GM19328 (cell line): Measurements from ENCODE around the gene EVC2.

ENCODE experiments used
- ATAC-seq: cut with Tn5 transposase; IDR thresholded peaks from one replicate; pipeline ENCODE4 v1.9.1; 2021; ENCODE audit warnings: mild to moderate bottlenecking, moderate library complexity; ENCODE audit not compliant: unreplicated experiment

Gene EVC2, protein sequence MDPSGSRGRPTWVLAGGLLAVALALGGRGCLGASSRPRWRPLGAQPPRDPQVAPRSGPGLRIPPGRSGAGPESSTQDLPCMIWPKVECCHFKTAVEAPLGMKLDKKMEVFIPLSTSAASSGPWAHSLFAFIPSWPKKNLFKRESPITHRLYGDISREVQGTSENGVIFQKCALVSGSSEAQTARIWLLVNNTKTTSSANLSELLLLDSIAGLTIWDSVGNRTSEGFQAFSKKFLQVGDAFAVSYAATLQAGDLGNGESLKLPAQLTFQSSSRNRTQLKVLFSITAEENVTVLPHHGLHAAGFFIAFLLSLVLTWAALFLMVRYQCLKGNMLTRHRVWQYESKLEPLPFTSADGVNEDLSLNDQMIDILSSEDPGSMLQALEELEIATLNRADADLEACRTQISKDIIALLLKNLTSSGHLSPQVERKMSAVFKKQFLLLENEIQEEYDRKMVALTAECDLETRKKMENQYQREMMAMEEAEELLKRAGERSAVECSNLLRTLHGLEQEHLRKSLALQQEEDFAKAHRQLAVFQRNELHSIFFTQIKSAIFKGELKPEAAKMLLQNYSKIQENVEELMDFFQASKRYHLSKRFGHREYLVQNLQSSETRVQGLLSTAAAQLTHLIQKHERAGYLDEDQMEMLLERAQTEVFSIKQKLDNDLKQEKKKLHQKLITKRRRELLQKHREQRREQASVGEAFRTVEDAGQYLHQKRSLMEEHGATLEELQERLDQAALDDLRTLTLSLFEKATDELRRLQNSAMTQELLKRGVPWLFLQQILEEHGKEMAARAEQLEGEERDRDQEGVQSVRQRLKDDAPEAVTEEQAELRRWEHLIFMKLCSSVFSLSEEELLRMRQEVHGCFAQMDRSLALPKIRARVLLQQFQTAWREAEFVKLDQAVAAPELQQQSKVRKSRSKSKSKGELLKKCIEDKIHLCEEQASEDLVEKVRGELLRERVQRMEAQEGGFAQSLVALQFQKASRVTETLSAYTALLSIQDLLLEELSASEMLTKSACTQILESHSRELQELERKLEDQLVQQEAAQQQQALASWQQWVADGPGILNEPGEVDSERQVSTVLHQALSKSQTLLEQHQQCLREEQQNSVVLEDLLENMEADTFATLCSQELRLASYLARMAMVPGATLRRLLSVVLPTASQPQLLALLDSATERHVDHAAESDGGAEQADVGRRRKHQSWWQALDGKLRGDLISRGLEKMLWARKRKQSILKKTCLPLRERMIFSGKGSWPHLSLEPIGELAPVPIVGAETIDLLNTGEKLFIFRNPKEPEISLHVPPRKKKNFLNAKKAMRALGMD

DNA sequence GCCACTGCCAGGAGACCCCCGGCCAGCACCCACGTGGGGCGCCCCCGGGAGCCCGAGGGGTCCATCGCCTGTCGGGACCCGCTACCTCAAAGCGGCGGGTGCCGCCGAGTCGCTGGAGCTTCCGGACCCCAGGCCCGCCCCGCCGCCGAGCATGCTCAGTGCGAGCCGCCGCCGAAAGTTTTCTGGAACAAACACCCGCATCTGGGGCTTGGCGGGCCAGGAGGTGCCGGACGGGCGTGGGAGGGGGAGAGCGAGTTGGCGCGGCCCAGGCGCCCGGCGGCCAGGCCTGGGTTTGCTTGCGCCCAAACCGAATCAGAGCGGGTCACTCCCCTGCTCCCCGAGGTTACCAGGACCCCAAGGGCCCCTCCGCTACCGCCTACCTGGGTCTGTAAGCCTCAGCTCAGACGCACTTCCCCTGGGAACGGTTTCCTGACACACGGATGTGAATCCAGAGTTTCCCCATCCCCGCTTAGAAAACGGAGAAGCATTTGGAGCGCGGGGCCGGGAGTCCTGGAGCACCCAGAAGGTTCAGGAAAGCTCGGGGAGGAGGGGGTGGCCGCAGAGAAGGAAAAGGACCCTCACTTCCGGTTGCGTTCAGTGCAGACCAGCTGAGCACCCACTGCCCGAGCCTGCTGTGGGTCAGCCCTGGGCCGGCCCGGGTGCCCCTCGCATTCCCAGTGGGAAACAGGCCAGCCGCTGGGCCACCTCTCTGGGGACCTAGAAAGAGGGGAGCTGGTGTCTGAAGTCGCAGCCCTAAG is at the start of gene EVC2:
Gene EVC2 (minus strand): TSS at position 111 of the 758 bp plus-strand sequence. CDS start 46 bp downstream, at position 65.
- ATAC-seq, result no peak

DNA sequence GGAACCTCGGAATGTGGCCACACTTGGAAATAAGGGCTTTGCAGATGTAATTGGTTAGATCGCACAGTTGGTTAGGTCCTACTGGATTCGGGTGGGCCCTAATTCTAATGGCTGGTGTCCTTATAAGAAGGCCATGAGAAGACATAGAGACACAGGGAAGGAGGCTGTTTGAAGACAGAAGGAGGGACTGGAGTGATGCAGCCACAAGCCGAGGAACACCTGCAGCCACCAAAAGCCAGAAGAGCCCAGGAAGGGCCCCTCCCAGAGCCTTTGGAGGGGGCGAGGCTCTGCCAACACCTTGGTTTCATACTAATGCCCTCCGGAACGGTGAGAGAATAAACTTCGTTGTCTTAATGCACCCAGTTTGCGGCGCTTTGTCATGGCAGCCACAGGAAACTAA is 49.6 kb upstream of the EVC2 start:
- no peak for ATAC-seq

DNA sequence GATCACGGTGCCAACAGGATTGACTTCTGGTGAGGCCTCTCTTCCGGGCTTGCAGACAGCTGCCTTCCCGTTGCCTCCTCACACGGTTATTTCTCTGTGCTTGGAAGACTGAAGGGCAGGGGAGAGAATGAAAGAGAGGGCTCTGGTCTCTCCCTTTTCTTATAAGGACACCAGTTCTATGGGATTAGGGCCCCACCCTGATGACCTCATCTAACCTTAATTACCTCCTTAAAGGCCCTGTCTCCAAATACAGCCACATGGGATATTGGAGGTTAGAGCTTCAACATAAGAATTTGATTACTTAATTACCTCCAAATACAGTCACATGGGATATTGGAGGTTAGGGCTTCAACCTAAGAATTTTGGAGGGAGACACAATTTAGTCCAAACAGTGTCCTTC is 49.2 kb upstream of the EVC2 start:
- no peak for ATAC-seq

DNA sequence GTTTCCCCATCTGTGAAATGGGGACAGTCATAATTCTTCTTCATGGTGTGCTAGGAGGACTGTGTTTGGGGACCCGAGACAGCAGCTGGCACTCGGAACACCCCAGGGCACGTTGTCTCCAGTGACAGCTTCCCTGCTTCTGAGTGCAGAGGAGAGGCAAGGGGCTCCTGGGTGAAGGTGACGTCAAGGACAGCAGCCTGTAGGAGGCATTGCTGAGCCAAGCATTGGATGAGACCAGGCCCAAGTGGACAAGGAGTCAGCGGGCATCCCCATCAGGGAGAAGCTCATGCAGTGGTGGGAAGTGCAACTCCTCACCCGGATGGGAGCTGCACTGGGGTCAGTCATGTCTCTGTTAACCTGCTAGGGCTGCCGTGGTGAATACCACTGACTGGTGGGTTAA is 48.7 kb upstream of the EVC2 start:
- no peak for ATAC-seq

DNA sequence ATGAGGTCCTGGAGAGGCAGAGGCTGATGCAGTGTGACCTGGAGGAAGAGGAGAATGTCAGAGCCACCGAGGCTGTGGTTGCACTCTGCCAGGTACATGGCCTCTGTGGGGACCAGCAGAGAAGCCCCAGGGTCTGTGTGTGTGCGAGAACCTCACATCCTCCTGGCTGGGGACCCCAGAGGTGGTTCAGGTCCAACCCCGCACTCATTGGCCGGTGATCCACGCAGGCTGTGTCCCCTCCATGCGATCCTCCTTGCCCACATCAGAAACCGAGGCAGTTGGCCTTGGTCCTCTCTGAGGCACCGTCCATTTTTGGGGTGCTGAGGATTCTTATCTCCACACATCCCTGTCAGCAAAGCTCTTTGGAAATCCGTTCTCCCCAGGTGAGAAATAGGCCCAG is 47.9 kb upstream of the EVC2 start:
- no peak for ATAC-seq

DNA sequence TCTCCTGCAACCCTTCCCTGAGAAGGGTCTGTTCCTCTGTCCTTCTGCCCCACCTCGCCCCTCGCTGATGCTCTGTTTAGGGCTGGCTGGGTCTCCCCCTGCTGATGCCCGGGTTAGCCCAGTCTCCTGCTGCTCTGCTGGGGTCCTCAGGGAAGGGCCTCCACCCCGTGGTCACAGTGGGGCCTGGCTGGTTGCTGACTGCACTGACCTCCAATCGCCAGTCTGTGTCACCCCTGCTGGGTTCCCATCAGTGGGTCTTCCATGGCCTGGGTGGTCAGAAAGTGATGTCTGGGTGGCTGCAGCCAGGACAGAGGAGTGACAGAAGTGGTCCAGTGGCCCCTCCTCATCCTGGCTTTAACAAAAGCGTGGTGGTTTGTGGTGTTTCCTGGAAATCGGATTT is 47.3 kb upstream of the EVC2 start:
- ATAC-seq, result no peak

DNA sequence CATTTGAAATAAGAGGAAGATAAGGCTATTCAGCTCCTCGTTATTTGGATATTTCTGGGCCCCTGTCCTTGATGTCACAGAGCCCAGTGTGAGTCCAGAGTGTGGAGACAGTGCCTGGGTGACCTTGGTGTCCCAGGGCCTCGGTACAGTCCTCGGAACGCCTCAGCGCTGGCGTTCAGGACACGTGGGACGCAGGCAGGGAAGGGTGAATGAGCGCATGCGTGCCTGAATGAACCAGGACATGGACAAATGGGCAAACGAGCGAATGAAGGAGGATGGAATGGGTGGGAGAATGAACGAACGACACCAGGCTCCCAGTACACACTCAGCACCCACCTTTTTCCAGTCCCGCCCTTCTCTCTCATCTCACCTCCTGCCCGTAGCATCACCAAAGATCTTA is 46.8 kb upstream of the EVC2 start:
- ATAC-seq, result no peak

DNA sequence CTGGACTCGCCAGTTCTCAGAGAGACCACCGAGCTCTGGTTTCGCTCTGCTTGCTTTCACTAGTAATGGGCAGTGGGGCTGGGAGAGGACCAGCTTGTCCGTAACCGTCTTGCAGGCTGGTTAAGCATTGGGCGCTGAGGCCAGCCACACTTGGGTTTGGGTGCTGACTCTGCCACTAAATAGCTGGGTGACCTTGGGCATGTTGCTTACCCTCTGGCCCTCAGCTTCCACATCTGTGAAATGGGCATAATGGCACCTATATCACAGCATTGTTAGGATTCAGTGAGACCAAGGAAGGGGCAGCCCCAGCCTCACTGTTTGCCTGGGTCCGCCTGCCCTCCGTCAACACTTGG is 46.1 kb upstream of the EVC2 start:
- ATAC-seq, result no peak

DNA sequence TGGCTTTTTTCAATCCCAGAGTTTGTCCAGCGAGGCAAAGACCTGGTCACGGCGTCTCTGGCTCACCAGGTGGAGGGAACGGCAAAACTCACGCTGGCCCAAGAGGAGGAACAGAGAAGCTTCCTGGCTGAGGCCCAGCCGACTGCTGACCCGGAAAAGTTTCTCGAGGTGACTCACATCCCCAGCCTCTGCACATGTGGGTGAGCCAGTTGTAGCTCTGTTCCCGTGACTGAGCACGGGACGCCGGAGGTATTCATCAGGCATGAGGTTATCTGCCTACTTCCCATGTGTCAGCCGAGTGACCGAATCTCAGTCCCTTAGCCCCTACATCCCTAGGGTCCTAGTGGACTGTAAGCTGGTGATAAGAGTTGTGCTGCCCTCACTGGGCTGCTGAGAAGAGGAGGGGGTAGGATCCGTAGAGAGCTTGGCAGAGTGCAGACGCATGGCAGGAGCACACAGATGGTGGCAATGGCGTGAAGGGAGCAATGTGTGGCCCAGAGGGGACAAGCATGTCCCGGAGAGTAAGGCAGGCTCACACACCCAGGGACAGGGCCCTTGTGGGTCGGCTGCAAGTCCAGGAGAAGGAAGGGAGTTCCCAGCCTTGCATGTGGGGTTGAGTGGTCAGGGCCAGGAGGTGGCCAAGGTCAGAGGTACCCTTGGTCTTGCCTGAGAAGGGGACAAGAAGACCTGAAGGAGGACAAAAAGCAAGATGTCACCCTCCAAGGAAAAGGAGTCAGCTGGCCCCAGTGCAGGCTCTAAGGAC is 45.6 kb upstream of the EVC2 start:
- no peak for ATAC-seq

DNA sequence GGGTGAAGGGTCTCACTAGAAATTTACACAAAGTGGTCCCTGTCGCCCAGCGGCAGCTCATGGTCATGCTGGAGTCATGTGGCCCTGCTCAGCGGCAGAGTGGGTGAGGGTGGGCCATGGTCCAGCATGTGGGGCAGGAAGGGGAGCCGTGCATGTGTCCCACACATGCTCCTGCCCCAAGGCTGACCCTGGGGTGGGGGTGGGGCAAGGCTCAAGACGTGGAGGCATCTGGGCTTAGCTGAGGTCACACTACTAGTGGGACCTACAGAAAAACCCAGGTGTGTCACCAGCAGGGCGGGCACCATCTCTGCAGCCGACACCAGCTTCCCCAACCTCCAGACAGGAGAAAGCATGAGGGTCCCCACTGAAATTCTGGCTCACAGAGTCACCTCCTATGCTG is 45.0 kb upstream of the EVC2 start:
- no peak for ATAC-seq

DNA sequence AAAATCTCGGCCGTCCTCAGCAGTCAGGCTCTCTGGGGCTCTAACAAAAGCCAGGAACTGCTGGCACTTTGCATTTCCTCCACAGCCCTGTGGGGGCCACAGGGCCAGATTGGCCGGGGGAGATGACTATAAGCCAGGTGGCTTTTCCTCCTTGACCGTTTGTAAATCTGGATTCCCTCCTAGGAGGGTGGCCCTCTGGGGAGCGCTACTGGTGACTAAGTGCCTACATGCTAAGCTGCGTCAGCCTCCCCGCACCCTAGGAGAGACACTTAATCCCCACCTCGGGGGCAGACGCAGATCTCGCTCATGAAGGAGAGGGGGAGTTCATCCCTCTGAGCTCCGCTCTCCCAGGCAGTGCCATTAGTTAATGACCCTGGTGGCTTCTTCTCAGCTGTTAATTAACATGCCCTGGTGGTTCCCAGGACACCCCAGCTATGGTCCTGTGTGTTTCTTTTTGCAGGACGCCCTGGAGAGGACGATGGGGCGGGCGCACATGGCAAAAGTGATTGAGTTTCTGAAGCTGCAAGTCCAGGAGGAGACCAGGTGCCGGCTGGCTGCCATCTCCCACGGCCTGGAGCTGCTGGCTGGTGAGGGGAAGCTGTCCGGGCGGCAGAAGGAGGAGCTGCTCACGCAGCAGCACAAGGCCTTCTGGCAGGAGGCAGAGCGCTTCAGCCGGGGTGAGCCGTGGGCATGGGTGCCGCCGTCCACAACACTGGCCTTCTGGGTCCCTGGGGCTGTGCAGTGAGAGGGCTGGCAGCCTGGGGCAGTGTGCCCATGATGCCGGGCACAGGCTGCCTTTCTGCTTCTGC is 44.2 kb upstream of the EVC2 start:
- no peak for ATAC-seq

DNA sequence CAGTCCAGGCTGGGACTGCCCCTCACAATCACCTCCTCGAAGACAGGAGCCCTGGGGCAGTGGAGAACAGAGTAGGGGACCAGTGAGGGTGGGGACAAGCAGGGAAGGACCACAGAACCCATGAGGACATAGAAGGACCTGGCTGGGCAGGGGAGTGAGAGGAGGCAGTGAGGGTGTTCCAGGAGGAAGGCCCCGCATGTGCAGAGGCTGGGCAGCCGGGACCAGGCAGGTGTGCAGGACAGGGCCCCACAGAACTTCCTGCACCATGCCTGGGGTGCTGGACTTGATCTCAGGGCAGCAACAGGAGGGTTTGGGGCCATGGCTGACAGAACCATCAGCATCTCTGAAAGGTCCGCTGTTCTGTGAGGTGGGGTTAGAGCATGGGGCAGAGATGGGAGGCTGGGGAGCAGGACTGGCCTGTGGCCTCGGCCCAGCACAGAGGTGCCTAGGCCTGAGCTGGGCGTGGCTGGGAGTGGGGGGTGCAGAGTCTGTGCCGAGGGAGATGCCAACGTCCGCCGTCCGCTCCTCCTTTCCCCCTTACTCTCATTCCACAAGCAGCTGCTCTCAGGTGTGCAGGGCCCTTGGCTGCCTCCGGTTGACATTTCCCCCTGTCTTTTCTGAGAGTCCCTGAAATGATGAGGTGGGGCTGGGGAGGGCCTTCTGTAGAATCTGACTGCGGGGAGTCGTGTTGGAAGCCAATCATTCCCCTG is 43.5 kb upstream of the EVC2 start:
- ATAC-seq, result no peak

DNA sequence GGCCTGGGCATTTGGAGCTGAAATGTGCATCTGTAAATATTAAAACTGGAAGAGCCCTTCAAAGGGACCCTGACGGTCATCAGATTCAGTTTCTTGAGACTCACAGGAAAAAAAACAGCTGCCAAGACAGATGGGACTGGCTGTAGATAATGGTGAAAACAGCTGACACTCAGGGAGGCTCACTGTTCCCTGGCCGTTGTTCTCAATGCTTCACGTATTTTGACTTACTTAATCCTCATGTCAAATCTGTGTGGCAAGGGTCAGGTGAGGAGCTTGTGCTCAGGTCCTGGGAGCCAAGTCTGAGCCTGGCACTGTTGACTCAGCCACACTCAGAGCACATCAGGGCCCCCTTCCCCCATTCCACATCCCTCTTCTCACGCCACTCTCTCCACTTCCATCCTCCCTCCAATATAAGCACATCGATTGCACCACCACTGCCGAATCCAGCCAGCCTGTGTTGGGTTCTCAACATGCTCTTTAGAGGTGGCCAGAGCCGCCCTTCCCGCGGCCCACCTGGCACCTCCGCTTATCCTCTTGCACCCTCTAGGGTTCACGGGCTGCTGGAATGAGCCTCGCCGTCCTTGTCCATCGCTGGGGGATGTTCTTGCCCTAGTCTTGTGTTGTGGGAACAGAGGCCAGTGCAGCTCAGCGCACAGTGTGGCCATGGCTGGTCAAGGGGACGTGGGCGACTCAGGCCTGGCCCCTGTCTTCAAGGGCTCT is 42.7 kb upstream of the EVC2 start:
- ATAC-seq, result no peak

DNA sequence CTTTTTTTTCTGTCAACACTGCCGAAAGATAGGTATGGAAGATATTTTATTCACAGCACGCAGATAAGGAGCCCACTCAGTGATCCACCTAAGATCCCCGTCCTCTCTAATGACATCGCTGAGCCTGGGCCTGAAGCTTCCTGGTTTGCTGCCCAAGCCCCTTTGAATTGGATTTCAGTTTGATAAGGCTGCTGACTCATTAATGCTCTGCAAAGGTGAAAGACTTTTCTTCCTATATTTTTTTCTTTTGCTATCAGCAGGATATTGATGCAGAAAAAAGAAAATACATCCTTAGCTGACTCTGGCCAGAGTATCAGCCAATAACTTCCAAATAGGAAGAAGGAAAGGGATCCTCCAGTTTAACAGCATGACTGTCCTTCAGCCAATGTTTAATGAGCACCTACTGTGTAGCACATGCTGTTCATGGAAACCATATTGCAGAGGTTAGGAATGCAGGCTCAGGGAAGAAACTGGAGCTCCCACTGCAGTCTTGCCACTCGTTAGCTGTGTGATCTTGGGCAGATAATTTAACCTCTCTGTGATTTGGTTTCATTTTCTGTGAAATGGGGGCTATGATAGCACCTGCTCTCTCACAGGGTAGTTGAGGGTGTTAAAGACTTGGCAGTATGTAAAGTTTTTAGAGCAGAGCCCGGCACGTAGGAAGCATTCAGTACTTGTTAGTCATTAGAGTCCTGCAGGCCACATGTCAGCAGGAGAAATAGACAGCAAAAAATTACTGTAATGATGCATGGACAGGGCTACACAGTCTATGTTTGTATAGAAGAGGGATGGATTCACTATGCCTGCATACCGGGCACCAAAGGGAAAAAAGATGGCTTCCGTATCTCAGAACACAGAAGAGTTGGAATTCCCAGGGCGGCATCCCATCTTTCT is 41.9 kb upstream of the EVC2 start:
- no peak for ATAC-seq

DNA sequence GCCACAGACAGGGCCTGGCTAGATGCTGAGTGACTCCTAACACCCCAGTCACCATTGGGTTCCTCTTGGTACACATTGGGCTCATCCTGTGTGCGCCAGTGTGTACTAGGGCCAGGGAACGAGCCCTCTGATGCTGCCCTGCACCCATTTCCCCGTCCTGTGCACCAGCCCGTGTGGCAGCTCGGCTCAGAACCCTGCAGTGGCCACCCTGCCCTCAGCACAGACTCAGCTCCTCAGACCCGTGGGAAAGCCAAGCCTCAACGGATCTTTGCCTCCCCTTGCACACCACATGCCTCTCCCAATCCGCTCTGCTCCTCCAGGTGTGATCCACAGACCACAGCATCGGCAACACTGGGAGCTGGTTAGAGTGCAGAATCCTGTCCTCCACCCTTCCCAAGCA is 41.2 kb upstream of the EVC2 start:
- ATAC-seq, result no peak

DNA sequence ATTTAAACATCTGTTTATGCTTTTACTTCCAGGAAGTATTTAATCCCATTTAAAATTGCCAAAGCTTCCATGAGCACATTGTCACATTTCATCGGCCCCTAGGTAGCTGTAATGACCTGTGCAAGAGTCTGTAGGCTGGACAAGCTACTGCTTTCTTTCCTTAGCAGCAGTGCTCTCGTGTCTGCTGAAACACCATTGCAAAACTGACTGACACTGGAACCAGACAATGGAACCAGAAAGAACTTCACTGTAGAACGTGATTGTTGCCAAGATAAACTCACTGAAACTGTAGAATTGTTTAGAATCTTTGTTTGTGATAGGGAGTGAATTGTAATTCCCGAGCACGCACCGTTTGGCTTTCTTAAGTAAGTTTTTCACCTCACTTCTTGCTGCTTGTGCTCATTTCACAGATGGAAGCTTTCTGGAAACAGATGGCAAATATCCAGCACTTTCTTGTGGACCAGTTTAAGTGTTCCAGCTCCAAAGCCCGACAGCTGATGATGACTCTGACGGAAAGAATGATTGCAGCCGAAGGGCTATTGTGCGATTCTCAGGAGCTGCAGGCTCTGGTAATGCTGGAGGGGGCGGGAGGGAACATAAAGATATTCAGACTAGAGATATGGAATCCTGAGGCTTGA is 39.5 kb upstream of the EVC2 start:
- no peak for ATAC-seq
